ENCODE results near the gene ZFYVE26. TPM values are rescaled to one million over a fixed set of nuclear protein-coding genes. Genes with fewer than 3 reads are reported as not detected.

The ZFYVE26 gene
- total RNA-seq, result 10 to 100 TPM; 23.9 to 31.7 (median 28.8) TPM

GRCh38 chr14:67816326-67817002 lies at the start of gene ZFYVE26:
ZFYVE26 (minus strand) TSS chr14:67816590; CDS start chr14:67815963, 627 bp downstream.
- in situ Hi-C loops (cut with MboI; ENCODE audit: low pct_ligation_motif_present in 1 of 4, low pct_unique_long_range_greater_than_20kb in 1 of 4, low sequenced_read_pairs in 3 of 4), result no loop called here
- H3K9me3 ChIP-seq, result no peaks in the 10 kb centered on the region
- H3K4me1 ChIP-seq, result peaks cover 10 to 41% (median 26%) of the 10 kb centered on the region in 4 donors
- peak within 1 kb of the TSS; percentile 50 to 97 (median 74) for H3K4me3 ChIP-seq
- intact Hi-C loops (cut with DNase I; ENCODE audit: low total_unique reads), result no loop called here
- peaks cover 0 to 22% (median 9%) of the 10 kb centered on the region in 4 donors for H3K36me3 ChIP-seq
- no peaks in the 10 kb centered on the region for H3K27me3 ChIP-seq
- peak within 1 kb of the TSS; percentile 86 to 89 (median 88) for H3K27ac ChIP-seq
- 0% methylated on average over 9 to 26 of the region's 26 CpGs for WGBS, 2 donors (ENCODE audit: low coverage in 1 of 2)
- TF ChIP-seq POLR2A (IDR thresholded peaks at IDR 0.05) (peak; percentile 61), CTCF (IDR thresholded peaks at IDR 0.05) (no peak), POLR2AphosphoS5 (IDR thresholded peaks at IDR 0.05) (peak; percentile 67 to 77 (median 77))
- peak; percentile 94 for DNase-seq

- H3K36me3 ChIP-seq, result no peaks in the 10 kb centered on the region
- intact Hi-C loops (cut with DNase I; ENCODE audit: low total_unique reads), result no loop called here
- no peaks in the 10 kb centered on the region for H3K4me1 ChIP-seq
- H3K9me3 ChIP-seq, result no peaks in the 10 kb centered on the region
- no peaks in the 10 kb centered on the region for H3K27me3 ChIP-seq
- WGBS, 2 donors (ENCODE audit: low coverage in 1 of 2), result 94 to 100% methylated on average over 2 of the region's 2 CpGs
- no peak for DNase-seq
- TF ChIP-seq CTCF (IDR thresholded peaks at IDR 0.05) (no peak), EP300 (IDR thresholded peaks at IDR 0.05; ENCODE audit: low read depth) (no peak), POLR2AphosphoS5 (IDR thresholded peaks at IDR 0.05) (no peak), POLR2A (IDR thresholded peaks at IDR 0.05) (no peak)
- in situ Hi-C loops (cut with MboI; ENCODE audit: low pct_ligation_motif_present in 1 of 4, low pct_unique_long_range_greater_than_20kb in 1 of 4, low sequenced_read_pairs in 3 of 4), result no loop called here
- no peak overlapping the region for H3K27ac ChIP-seq
- H3K4me3 ChIP-seq, result no peak overlapping the region
Observed at GRCh38 chr14:67863223-67863622, 46.8 kb upstream of the ZFYVE26 start.

DNA sequence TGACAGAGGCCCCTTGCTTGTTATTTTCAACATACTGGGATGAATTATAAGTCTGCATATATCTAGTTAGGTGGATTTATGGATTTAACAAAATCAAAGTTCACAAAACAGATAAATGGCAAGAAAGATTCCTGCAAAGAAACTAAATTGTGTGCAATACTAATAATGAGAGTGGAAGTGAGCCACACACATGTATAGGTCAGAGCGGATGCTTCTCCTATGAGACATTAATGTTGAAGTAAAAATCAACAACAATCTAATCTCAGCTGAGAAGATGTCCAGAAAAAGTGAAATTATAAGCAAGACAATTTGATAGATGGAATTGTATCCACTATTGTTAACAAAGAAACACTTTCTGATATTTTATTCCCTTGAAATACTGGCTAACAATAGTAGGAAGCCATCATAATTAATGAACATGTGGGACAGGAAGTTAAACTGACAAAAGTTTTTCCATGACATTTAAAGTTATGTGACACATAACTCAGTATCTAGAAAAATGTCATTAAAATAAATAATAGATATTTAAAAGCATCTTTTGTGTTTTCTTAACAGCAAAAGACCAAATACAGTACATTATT lies 42.9 kb upstream of the ZFYVE26 start:
- in situ Hi-C loops (cut with MboI; ENCODE audit: low pct_ligation_motif_present in 1 of 4, low pct_unique_long_range_greater_than_20kb in 1 of 4, low sequenced_read_pairs in 3 of 4) (no loop called here), intact Hi-C loops (cut with DNase I; ENCODE audit: low total_unique reads) (no loop called here)
- H3K9me3 ChIP-seq, result no peaks in the 10 kb centered on the region
- no peaks in the 10 kb centered on the region for H3K27me3 ChIP-seq
- whole genome bisulfite sequencing, 2 donors (ENCODE audit: low coverage in 1 of 2), result 86 to 89% methylated on average over 1 of the region's 1 CpG
- no peak overlapping the region for H3K4me3 ChIP-seq
- H3K36me3 ChIP-seq, result no peaks in the 10 kb centered on the region
- no peak for DNase-seq
- peaks cover 0 to 12% (median 3%) of the 10 kb centered on the region in 4 donors for H3K4me1 ChIP-seq
- no peak overlapping the region for H3K27ac ChIP-seq
- TF ChIP-seq POLR2AphosphoS5 (IDR thresholded peaks at IDR 0.05), result no peak

GRCh38 chr14:67857778-67858350 lies 41.5 kb upstream of the ZFYVE26 start:
- intact Hi-C loops (cut with DNase I; ENCODE audit: low total_unique reads) (no loop called here), in situ Hi-C loops (cut with MboI; ENCODE audit: low pct_ligation_motif_present in 1 of 4, low pct_unique_long_range_greater_than_20kb in 1 of 4, low sequenced_read_pairs in 3 of 4) (no loop called here)
- H3K4me1 ChIP-seq, result peaks cover 0 to 17% (median 3%) of the 10 kb centered on the region in 4 donors
- no peak for DNase-seq
- no peaks in the 10 kb centered on the region for H3K9me3 ChIP-seq
- no peaks in the 10 kb centered on the region for H3K36me3 ChIP-seq
- no peak overlapping the region for H3K27ac ChIP-seq
- 97 to 100% methylated on average over 2 to 20 of the region's 20 CpGs for WGBS, 2 donors (ENCODE audit: low coverage in 1 of 2)
- TF ChIP-seq CTCF (IDR thresholded peaks at IDR 0.05) (no peak), POLR2AphosphoS5 (IDR thresholded peaks at IDR 0.05) (no peak), EP300 (IDR thresholded peaks at IDR 0.05; ENCODE audit: low read depth) (no peak), POLR2A (IDR thresholded peaks at IDR 0.05) (no peak)
- H3K4me3 ChIP-seq, result no peak overlapping the region
- H3K27me3 ChIP-seq, result no peaks in the 10 kb centered on the region
